ENCODE results near the gene PTPRE.

- TF ChIP-seq POLR2AphosphoS5 (IDR thresholded peaks at IDR 0.05; ENCODE audit: borderline replicate concordance, low read depth, low read length) (no peak), EZH2 (IDR thresholded peaks at IDR 0.05) (no peak)
Observed at GRCh38 chr10:128051548-128051947, 144.6 kb downstream of the PTPRE start.
